K562 (cell line): ENCODE data around the gene ZNRF2. TPM values are rescaled to one million over a fixed set of nuclear protein-coding genes. Genes with fewer than 3 reads are reported as not detected.

Experiments used
- CHD2 ChIP-seq: IDR thresholded peaks from 2 replicates; pipeline ENCODE4 v1.6.1; 2011; ENCODE audit warnings: low read depth, low read length
- MGA ChIP-seq: fragments of 450-650 bp; IDR thresholded peaks from 2 replicates; pipeline ENCODE4 v1.6.1; 2016; ENCODE audit warnings: mild to moderate bottlenecking, moderate library complexity
- NCOA2 ChIP-seq, 2 experiments: fragments of 450-650 bp; IDR thresholded peaks; 2 replicates each; pipeline ENCODE4 v1.6.1; 2018; ENCODE audit warnings: mild to moderate bottlenecking in 2 of 2, moderate library complexity in 1 of 2; ENCODE audit not compliant: partially characterized antibody in 2 of 2
- NONO ChIP-seq, 2 experiments: fragments of 200-400 bp in 1 of 2; fragments of 450-650 bp in 1 of 2; formaldehyde crosslinking in 1 of 2; IDR thresholded peaks; 2 replicates each; pipeline ENCODE4 v1.6.1; 2017; ENCODE audit warnings: low read depth in 2 of 2, mild to moderate bottlenecking in 2 of 2, moderate library complexity in 2 of 2, low read length in 1 of 2
- RBM15 ChIP-seq: fragments of 200-400 bp; formaldehyde crosslinking; IDR thresholded peaks from 2 replicates; pipeline ENCODE4 v1.6.1; 2018; ENCODE audit warnings: mild to moderate bottlenecking, low read length, moderate library complexity; ENCODE audit not compliant: insufficient read depth
- TAL1 ChIP-seq: fragments of 450-650 bp; IDR thresholded peaks from 2 replicates; pipeline ENCODE4 v1.6.1; 2016; ENCODE audit warnings: mild to moderate bottlenecking
- polyA plus RNA-seq, 8 experiments: library from polyadenylated mRNA; depleted of rRNA in 4 of 8; stranded (reverse) in 5 of 8; unstranded in 3 of 8; fragments of >200 nt; fragmentation: Nextera tagmentation in 2 of 8; fragmentation: Illumina TruSeq in 1 of 8; extraction: Ambion mirVana in 2 of 8; extraction: Trizol in 1 of 8; gene quantifications; 2 replicates each; pipeline versions ENCODE4 v1.2.1 to v1.2.3, GENCODE V29; 2011 to 2014; ENCODE audit warnings: inconsistent platforms in 1 of 8, missing spikeins in 1 of 8
- total RNA-seq, 7 experiments: library from RNA; depleted of rRNA in 6 of 7; stranded (reverse); fragments of >200 nt in 6 of 7; fragmentation: Illumina TruSeq in 2 of 7; extraction: Trizol in 2 of 7; gene quantifications; 2 replicates each; pipeline versions ENCODE4 v1.2.1 to v1.2.3, GENCODE V29; 2011 to 2021; ENCODE audit warnings: low replicate concordance in 1 of 7

The ZNRF2 gene
- total and polyA plus RNA-seq, 9 of the 15 experiments (the other 6 are each of a cell fraction or from before 2014, with no cell fraction given), result 1.1 to 13.9 (median 5.5) TPM

GRCh38 chr7:30390736-30391636 is 106.6 kb downstream of the ZNRF2 start (continued):
- no peak for TF ChIP-seq MGA
- TF ChIP-seq RBM15, result no peak
- no peak for TF ChIP-seq CHD2
- no peak for TF ChIP-seq NONO (IDR thresholded peaks at IDR 0.05; ENCODE audit: low read depth in 2 of 2, low read length in 1 of 2)
- TF ChIP-seq TAL1, result no peak
- no peak for TF ChIP-seq NCOA2 (IDR thresholded peaks at IDR 0.05; ENCODE audit: partially characterized antibody in 2 of 2)
